Ishikawa (cell line): ENCODE measurements around the gene RAD9A.

Source experiments
- CEBPB ChIP-seq: IDR thresholded peaks from 2 replicates; pipeline ENCODE4 v1.6.1; 2012
- CREB1 ChIP-seq: IDR thresholded peaks from 2 replicates; pipeline ENCODE4 v1.6.1; 2012; ENCODE audit warnings: low read depth
- EGR1 ChIP-seq: IDR thresholded peaks from 2 replicates; pipeline ENCODE4 v1.6.1; 2012
- EP300 ChIP-seq: IDR thresholded peaks from 2 replicates; pipeline ENCODE4 v1.6.1; 2012; ENCODE audit warnings: borderline replicate concordance
- FOXM1 ChIP-seq: IDR thresholded peaks from 2 replicates; pipeline ENCODE4 v1.6.1; 2012; ENCODE audit warnings: low read depth, borderline replicate concordance
- MAX ChIP-seq: IDR thresholded peaks from 2 replicates; pipeline ENCODE4 v1.6.1; 2012
- NFIC ChIP-seq: IDR thresholded peaks from 2 replicates; pipeline ENCODE4 v1.6.1; 2012
- RAD21 ChIP-seq: IDR thresholded peaks from 2 replicates; pipeline ENCODE4 v1.6.1; 2012; ENCODE audit warnings: low read depth
- REST ChIP-seq: IDR thresholded peaks from 2 replicates; pipeline ENCODE4 v1.6.1; 2012; ENCODE audit warnings: low read depth, mild to moderate bottlenecking
- TAF1 ChIP-seq: IDR thresholded peaks from 2 replicates; pipeline ENCODE4 v1.6.1; 2012; ENCODE audit warnings: low read depth, mild to moderate bottlenecking
- TCF12 ChIP-seq: IDR thresholded peaks from 2 replicates; pipeline ENCODE4 v1.6.1; 2012; ENCODE audit warnings: low read depth
- TEAD4 ChIP-seq: IDR thresholded peaks from 2 replicates; pipeline ENCODE4 v1.6.1; 2012
- USF1 ChIP-seq: IDR thresholded peaks from 2 replicates; pipeline ENCODE4 v1.6.1; 2012
- YY1 ChIP-seq: IDR thresholded peaks from 2 replicates; pipeline ENCODE4 v1.6.1; 2012; ENCODE audit warnings: low read depth
- ZBTB7A ChIP-seq: IDR thresholded peaks from 2 replicates; pipeline ENCODE4 v1.6.1; 2012; ENCODE audit warnings: low read depth

RAD9A gene

GRCh38 chr11:67434395-67434881 is 42.7 kb downstream of the RAD9A start:
- TF ChIP-seq ZBTB7A (no peak), FOXM1 (no peak), TEAD4 (no peak), YY1 (no peak), EGR1 (no peak), MAX (no peak), TCF12 (no peak), CREB1 (no peak), NFIC (no peak)

- no peak for TF ChIP-seq NFIC
- TF ChIP-seq CREB1 = no peak
- no peak for TF ChIP-seq FOXM1
- TF ChIP-seq RAD21 = no peak
Observed at GRCh38 chr11:67435031-67435726, 43.4 kb downstream of the RAD9A start.

GRCh38 chr11:67435727-67436458 is 44.1 kb downstream of the RAD9A start:
- no peak for TF ChIP-seq MAX
- no peak for TF ChIP-seq TEAD4
- no peak for TF ChIP-seq ZBTB7A
- no peak for TF ChIP-seq USF1
- TF ChIP-seq EGR1 = no peak
- no peak for TF ChIP-seq CEBPB

- TF ChIP-seq TEAD4 = no peak
- no peak for TF ChIP-seq TAF1
- no peak for TF ChIP-seq CEBPB
- TF ChIP-seq TCF12 = no peak
- TF ChIP-seq RAD21 = no peak
- no peak for TF ChIP-seq FOXM1
- no peak for TF ChIP-seq MAX
- TF ChIP-seq EGR1 = no peak
- no peak for TF ChIP-seq CREB1
- TF ChIP-seq EP300 = no peak
- no peak for TF ChIP-seq YY1
Observed at GRCh38 chr11:67436459-67437081, 44.8 kb downstream of the RAD9A start.

GRCh38 chr11:67437082-67437808 is 45.5 kb downstream of the RAD9A start, which contains the start of gene PTPRCAP:
Gene PTPRCAP, minus strand, starts transcription at chr11:67437682. Its CDS starts 63 bp downstream, at chr11:67437619.
- TF ChIP-seq YY1 (no peak), TAF1 (no peak), REST (no peak), MAX (no peak), CEBPB (no peak), NFIC (no peak), TCF12 (no peak), EGR1 (no peak), TEAD4 (no peak), FOXM1 (no peak), RAD21 (no peak), EP300 (no peak), CREB1 (no peak), USF1 (no peak), ZBTB7A (no peak)

- no peak for TF ChIP-seq TAF1
Observed at GRCh38 chr11:67437809-67438157, 46.0 kb downstream of the RAD9A start.
